HEK293T (cell line): Measurements from ENCODE around the gene RBFOX1.

Experiments used
- ARNT ChIP-seq: fragments of 450-650 bp; IDR thresholded peaks from 2 replicates; pipeline ENCODE4 v1.6.1; 2017; ENCODE audit warnings: mild to moderate bottlenecking
- BHLHE40 ChIP-seq: fragments of 450-650 bp; IDR thresholded peaks from 2 replicates; pipeline ENCODE4 v1.6.1; 2016; ENCODE audit warnings: mild to moderate bottlenecking, moderate library complexity, borderline replicate concordance
- CTBP1 ChIP-seq: fragments of 450-650 bp; IDR thresholded peaks from 2 replicates; pipeline ENCODE4 v1.6.1; 2016; ENCODE audit warnings: borderline replicate concordance
- HDGF ChIP-seq: fragments of 450-650 bp; IDR thresholded peaks from 2 replicates; pipeline ENCODE4 v1.6.1; 2017; ENCODE audit warnings: antibody characterized with exemption, borderline replicate concordance
- LEF1 ChIP-seq: fragments of 450-650 bp; IDR thresholded peaks from 2 replicates; pipeline ENCODE4 v1.6.1; 2017; ENCODE audit warnings: mild to moderate bottlenecking, borderline replicate concordance
- NFRKB ChIP-seq: fragments of 450-650 bp; IDR thresholded peaks from 2 replicates; pipeline ENCODE4 v1.6.1; 2016; ENCODE audit warnings: mild to moderate bottlenecking, moderate library complexity
- SP1 ChIP-seq: fragments of 450-650 bp; IDR thresholded peaks from 2 replicates; pipeline ENCODE4 v1.6.1; 2017
- SUZ12 ChIP-seq: fragments of 450-650 bp; IDR thresholded peaks from 2 replicates; pipeline ENCODE4 v1.6.1; 2016; ENCODE audit warnings: mild to moderate bottlenecking

GRCh38 chr16:7316281-7316888, 16.3 kb upstream of the RBFOX1 start:
- no peak for TF ChIP-seq CTBP1
- no peak for TF ChIP-seq ARNT
- TF ChIP-seq LEF1 = no peak
- no peak for TF ChIP-seq SP1
- no peak for TF ChIP-seq NFRKB
- no peak for TF ChIP-seq HDGF
- no peak for TF ChIP-seq SUZ12
- no peak for TF ChIP-seq BHLHE40
